HEK293 (cell line): Measurements from ENCODE around the gene GNB1L.

Source experiments
- CTCF ChIP-seq: fragments of 450-650 bp; formaldehyde crosslinking; IDR thresholded peaks from 2 replicates; pipeline ENCODE4 v1.5.1; 2016; ENCODE audit warnings: missing biosample characterization, missing genetic modification characterization
- ZNF148 ChIP-seq: fragments of 450-650 bp; formaldehyde crosslinking; IDR thresholded peaks from 2 replicates; pipeline ENCODE4 v1.5.0; 2017; ENCODE audit warnings: missing biosample characterization, missing genetic modification characterization, borderline replicate concordance

GRCh38 chr22:19739448-19739895 is 115.2 kb downstream of the GNB1L start:
- TF ChIP-seq CTCF (tag by site-specific recombination) (no peak), ZNF148 (tag by site-specific recombination) (no peak)
